ENCODE measurements around the gene MSH3.
"Not testable (repeated sequence)": the region's sequence is repeated elsewhere in the genome, so short reads cannot be mapped to it uniquely, and the experiment has no call there.

The MSH3 gene

GRCh38 chr5:80659106-80659505 is 4.7 kb downstream of the MSH3 start:
- peak; percentile 31 to 58 (median 52) for DNase-seq

GRCh38 chr5:80660661-80661060 is 6.2 kb downstream of the MSH3 start:
- DNase-seq: not testable (repeated sequence)

GRCh38 chr5:80662108-80662507 is 7.7 kb downstream of the MSH3 start:
- no peak for DNase-seq

GRCh38 chr5:80665057-80665456 is 10.6 kb downstream of the MSH3 start:
- no peak for DNase-seq

GRCh38 chr5:80667384-80667783 is 12.9 kb downstream of the MSH3 start:
- DNase-seq: no peak

- DNase-seq: no peak
Observed at GRCh38 chr5:80668016-80668969, 13.8 kb downstream of the MSH3 start.

- peak; percentile 85 to 88 (median 85) for DNase-seq
Observed at GRCh38 chr5:80672140-80672736, 17.8 kb downstream of the MSH3 start.

- no peak for DNase-seq
Observed at GRCh38 chr5:80676706-80677105, 22.3 kb downstream of the MSH3 start.

- DNase-seq: peak in 2 of 3 donors; percentile 24 to 39
Observed at GRCh38 chr5:80686757-80687156, 32.3 kb downstream of the MSH3 start.

GRCh38 chr5:80688648-80689420 is 34.4 kb downstream of the MSH3 start:
- DNase-seq: no peak

- DNase-seq: no peak
Observed at GRCh38 chr5:80689627-80690026, 35.2 kb downstream of the MSH3 start.

- no peak for DNase-seq
Observed at GRCh38 chr5:80695666-80696065, 41.2 kb downstream of the MSH3 start.

- DNase-seq: no peak
Observed at GRCh38 chr5:80696450-80696849, 42.0 kb downstream of the MSH3 start.

- no peak for DNase-seq
Observed at GRCh38 chr5:80697100-80697499, 42.6 kb downstream of the MSH3 start.

- DNase-seq: no peak
Observed at GRCh38 chr5:80698369-80698768, 43.9 kb downstream of the MSH3 start.

GRCh38 chr5:80701597-80701996 is 47.1 kb downstream of the MSH3 start:
- DNase-seq: no peak

- no peak for DNase-seq
Observed at GRCh38 chr5:80703291-80703690, 48.8 kb downstream of the MSH3 start.

GRCh38 chr5:80703747-80704146 is 49.3 kb downstream of the MSH3 start:
- no peak for DNase-seq

- DNase-seq: no peak
Observed at GRCh38 chr5:80704221-80704620, 49.8 kb downstream of the MSH3 start.

GRCh38 chr5:80705216-80705769 is 50.8 kb downstream of the MSH3 start:
- no peak for DNase-seq

GRCh38 chr5:80705801-80706200 is 51.3 kb downstream of the MSH3 start:
- no peak for DNase-seq

- DNase-seq: no peak
Observed at GRCh38 chr5:80706835-80707447, 52.5 kb downstream of the MSH3 start.

- peak in 1 of 3 donors; percentile 2 for DNase-seq
Observed at GRCh38 chr5:80707645-80708044, 53.2 kb downstream of the MSH3 start.

Measured in suppressor macrophage treated with lipopolysaccharide for 1 hour (primary cell).